Loucy (cell line): ENCODE results near the gene AKAP13.
"Not testable (repeated sequence)": the region's sequence is repeated elsewhere in the genome, so short reads cannot be mapped to it uniquely, and the experiment has no call there.

Experiments
- CTCF ChIP-seq: fragments of 200-600 bp; sonication (generic); conservative IDR thresholded peaks from 2 replicates; pipeline ENCODE4 v1.5.1; 2014; ENCODE audit warnings: mild to moderate bottlenecking, antibody characterized with exemption, low read length
- EZH2phosphoT487 ChIP-seq: fragments of 200-600 bp; IDR thresholded peaks from 2 replicates; pipeline ENCODE4 v1.6.1; 2018; ENCODE audit warnings: antibody characterized with exemption, mild to moderate bottlenecking, moderate library complexity, borderline replicate concordance

- TF ChIP-seq EZH2phosphoT487, CTCF: not testable (repeated sequence)
Observed at GRCh38 chr15:85441854-85442253, 61.5 kb downstream of the AKAP13 start.
